CD4-positive, alpha-beta T cell (primary cell): Measurements from ENCODE around the gene TRAF3. TPM values are rescaled to one million over a fixed set of nuclear protein-coding genes. Genes with fewer than 3 reads are reported as not detected.

ENCODE experiments used
- ATAC-seq: fragments of 200-7000 bp; cut with Tn5 transposase; one replicate; pipeline ENCODE4 v1.10.0; 2022; ENCODE audit warnings: mild to moderate bottlenecking; ENCODE audit not compliant: poor library complexity
- CTCF ChIA-PET: fragments of 350-600 bp; sonication (Branson Sonifier 250); formaldehyde crosslinking; loops from one replicate; lab custom pipeline; 2021; ENCODE audit warnings: antibody characterized with exemption, inconsistent platforms; lab: Charles Lee
- POLR2A ChIA-PET: fragments of 350-600 bp; sonication (Branson Sonifier 250); formaldehyde crosslinking; loops from one replicate; lab custom pipeline; 2021; ENCODE audit warnings: antibody characterized with exemption, inconsistent platforms; lab: Charles Lee
- DNase-seq, 14 experiments: peaks; one replicate each; pipeline ENCODE4 v3.0.0-alpha.2; 2013 to 2020; ENCODE audit warnings: mixed read lengths in 2 of 14
- H3K27ac ChIP-seq, 2 donors: one replicate each; pipeline versions ENCODE4 v1.5.1 to v1.7.0; 2013; ENCODE audit warnings: low read length in 2 of 2, low read depth in 1 of 2, mild to moderate bottlenecking in 1 of 2
- H3K27me3 ChIP-seq, 2 experiments: 1 replicate in 1 of 2; 2 replicates in 1 of 2; pipeline versions ENCODE4 v1.6.1 to v1.7.0; 2013; ENCODE audit warnings: low read length in 2 of 2, control low read depth in 1 of 2, mild to moderate bottlenecking in 1 of 2, moderate library complexity in 1 of 2; ENCODE audit not compliant: insufficient read depth in 2 of 2, control insufficient read depth in 1 of 2
- H3K36me3 ChIP-seq: one replicate; pipeline ENCODE4 v1.6.1; 2013; ENCODE audit warnings: low read length, control low read depth; ENCODE audit not compliant: insufficient read depth
- H3K4me1 ChIP-seq: one replicate; pipeline ENCODE4 v1.6.1; 2013; ENCODE audit warnings: low read length, control low read depth; ENCODE audit not compliant: insufficient read depth
- H3K4me3 ChIP-seq: one replicate; pipeline ENCODE4 v1.5.1; 2013; ENCODE audit warnings: mild to moderate bottlenecking, low read length, moderate library complexity
- H3K9me3 ChIP-seq, 2 experiments: 1 replicate in 1 of 2; 2 replicates in 1 of 2; pipeline versions ENCODE4 v1.6.1 to v1.7.0; 2013; ENCODE audit warnings: low read length in 2 of 2, mild to moderate bottlenecking in 2 of 2, control low read depth in 1 of 2, moderate library complexity in 1 of 2; ENCODE audit not compliant: control insufficient read depth in 1 of 2, insufficient read depth in 1 of 2
- H3K27ac Mint-ChIP-seq: one replicate; pipeline ENCODE4 v1.8.0; 2020; ENCODE audit warnings: mixed read lengths
- H3K27me3 Mint-ChIP-seq: one replicate; pipeline ENCODE4 v1.8.0; 2021; ENCODE audit warnings: mixed read lengths
- H3K36me3 Mint-ChIP-seq: one replicate; pipeline ENCODE4 v1.8.0; 2021; ENCODE audit warnings: low read depth, mixed read lengths
- H3K4me1 Mint-ChIP-seq: one replicate; pipeline ENCODE4 v1.8.0; 2021; ENCODE audit warnings: low read depth, mixed read lengths
- H3K4me3 Mint-ChIP-seq: one replicate; pipeline ENCODE4 v1.8.0; 2020; ENCODE audit warnings: mild to moderate bottlenecking, mixed read lengths
- H3K9me3 Mint-ChIP-seq: one replicate; pipeline ENCODE4 v1.8.0; 2020; ENCODE audit warnings: mixed read lengths
- intact Hi-C, 2 experiments: fragments of 100-400 bp; cut with DNase I in 1 of 2; cut with micrococcal nuclease in 1 of 2; formaldehyde crosslinking; loops; one replicate each; pipeline versions ENCODE4 v1.15.1 to v1.9.0; 2023 to 2025; cut with DNase I, micrococcal nuclease
- total RNA-seq, 174 experiments: library from RNA in 2 of 174; stranded (reverse) in 2 of 174; gene quantifications; one replicate each; pipeline ENCODE4 v1.2.3 and lab custom pipeline; 2021 to 2026
- TF ChIP-seq, protein P1 (sequence below): fragments of 200-600 bp; IDR thresholded peaks from one replicate; pipeline ENCODE4 v1.8.0; 2022; ENCODE audit warnings: antibody characterized with exemption, mild to moderate bottlenecking

TRAF3 gene
- total RNA-seq, 2 experiments from 2014 or later: 27.1 to 32.4 TPM

DNA sequence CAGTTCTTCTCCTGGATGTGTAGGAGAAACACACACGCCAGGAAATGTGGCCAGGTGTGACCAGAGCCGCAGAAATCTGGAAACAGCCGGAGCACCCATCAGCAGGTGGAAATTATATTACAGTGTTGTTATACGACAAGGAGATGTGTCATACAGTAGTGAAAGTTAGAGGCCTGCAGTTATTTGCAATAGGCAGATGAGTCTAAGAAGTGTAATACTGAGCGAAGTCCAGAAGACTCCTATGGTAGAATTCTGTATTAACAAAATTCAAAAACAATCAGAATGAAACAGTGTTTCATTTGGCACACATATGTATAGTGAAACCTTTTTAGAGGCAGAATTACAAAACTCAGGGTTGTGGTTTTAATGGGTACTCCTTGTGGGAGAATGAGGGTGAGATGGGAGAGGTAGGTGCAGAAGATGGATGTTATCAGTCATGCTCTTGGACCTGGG lies 105.9 kb downstream of the TRAF3 start:
- H3K27me3 ChIP-seq: no peaks in the 10 kb centered on the region
- POLR2A ChIA-PET: no interaction called here
- no peak overlapping the region for H3K27ac ChIP-seq
- H3K36me3 ChIP-seq: peaks cover 43% of the 10 kb centered on the region
- Mint-ChIP-seq H3K27ac (no peak overlapping the region), H3K4me3 (no peak overlapping the region), H3K9me3 (no peaks in the 10 kb centered on the region), H3K4me1 (no peaks in the 10 kb centered on the region), H3K36me3 (peaks cover 63% of the 10 kb centered on the region), H3K27me3 (no peaks in the 10 kb centered on the region)
- CTCF ChIA-PET: no interaction called here
- H3K4me1 ChIP-seq: no peaks in the 10 kb centered on the region
- ATAC-seq (no peak), DNase-seq (no peak)
- no peaks in the 10 kb centered on the region for H3K9me3 ChIP-seq
- TF ChIP-seq, protein P1, sequence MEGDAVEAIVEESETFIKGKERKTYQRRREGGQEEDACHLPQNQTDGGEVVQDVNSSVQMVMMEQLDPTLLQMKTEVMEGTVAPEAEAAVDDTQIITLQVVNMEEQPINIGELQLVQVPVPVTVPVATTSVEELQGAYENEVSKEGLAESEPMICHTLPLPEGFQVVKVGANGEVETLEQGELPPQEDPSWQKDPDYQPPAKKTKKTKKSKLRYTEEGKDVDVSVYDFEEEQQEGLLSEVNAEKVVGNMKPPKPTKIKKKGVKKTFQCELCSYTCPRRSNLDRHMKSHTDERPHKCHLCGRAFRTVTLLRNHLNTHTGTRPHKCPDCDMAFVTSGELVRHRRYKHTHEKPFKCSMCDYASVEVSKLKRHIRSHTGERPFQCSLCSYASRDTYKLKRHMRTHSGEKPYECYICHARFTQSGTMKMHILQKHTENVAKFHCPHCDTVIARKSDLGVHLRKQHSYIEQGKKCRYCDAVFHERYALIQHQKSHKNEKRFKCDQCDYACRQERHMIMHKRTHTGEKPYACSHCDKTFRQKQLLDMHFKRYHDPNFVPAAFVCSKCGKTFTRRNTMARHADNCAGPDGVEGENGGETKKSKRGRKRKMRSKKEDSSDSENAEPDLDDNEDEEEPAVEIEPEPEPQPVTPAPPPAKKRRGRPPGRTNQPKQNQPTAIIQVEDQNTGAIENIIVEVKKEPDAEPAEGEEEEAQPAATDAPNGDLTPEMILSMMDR: no peak
- no peak overlapping the region for H3K4me3 ChIP-seq
- intact Hi-C loops: no loop called here

DNA sequence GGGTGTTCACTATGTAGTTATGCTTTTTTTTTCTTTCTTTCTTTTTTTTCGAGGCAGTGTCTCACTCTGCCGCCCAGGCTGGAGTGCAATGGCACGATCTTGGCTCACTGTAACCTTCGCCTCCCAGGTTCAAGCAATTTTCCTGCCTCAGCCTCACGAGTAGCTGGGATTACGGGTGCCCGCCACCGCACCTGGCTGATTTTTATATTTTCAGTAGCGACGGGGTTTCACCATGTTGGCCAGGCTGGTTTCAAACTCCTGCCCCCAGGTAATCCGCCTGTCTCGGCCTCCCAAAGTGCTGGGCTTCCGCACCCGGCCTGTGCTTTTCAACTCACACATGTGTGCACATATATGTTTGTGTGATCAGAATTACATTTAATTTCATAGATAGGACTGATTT lies 106.3 kb downstream of the TRAF3 start:
- H3K36me3 ChIP-seq: peaks cover 45% of the 10 kb centered on the region
- no peaks in the 10 kb centered on the region for H3K9me3 ChIP-seq
- H3K4me3 Mint-ChIP-seq: no peak overlapping the region
- H3K27ac ChIP-seq: no peak overlapping the region
- CTCF ChIA-PET: no interaction called here
- intact Hi-C loops: no loop called here
- POLR2A ChIA-PET: no interaction called here
- H3K36me3 Mint-ChIP-seq: peaks cover 68% of the 10 kb centered on the region
- no peak overlapping the region for H3K27ac Mint-ChIP-seq
- ATAC-seq (no peak), DNase-seq (no peak)
- TF ChIP-seq, protein P1: no peak
- no peaks in the 10 kb centered on the region for H3K27me3 ChIP-seq
- no peaks in the 10 kb centered on the region for H3K27me3 Mint-ChIP-seq
- no peaks in the 10 kb centered on the region for H3K4me1 Mint-ChIP-seq
- no peak overlapping the region for H3K4me3 ChIP-seq
- H3K9me3 Mint-ChIP-seq: no peaks in the 10 kb centered on the region
- H3K4me1 ChIP-seq: no peaks in the 10 kb centered on the region

DNA sequence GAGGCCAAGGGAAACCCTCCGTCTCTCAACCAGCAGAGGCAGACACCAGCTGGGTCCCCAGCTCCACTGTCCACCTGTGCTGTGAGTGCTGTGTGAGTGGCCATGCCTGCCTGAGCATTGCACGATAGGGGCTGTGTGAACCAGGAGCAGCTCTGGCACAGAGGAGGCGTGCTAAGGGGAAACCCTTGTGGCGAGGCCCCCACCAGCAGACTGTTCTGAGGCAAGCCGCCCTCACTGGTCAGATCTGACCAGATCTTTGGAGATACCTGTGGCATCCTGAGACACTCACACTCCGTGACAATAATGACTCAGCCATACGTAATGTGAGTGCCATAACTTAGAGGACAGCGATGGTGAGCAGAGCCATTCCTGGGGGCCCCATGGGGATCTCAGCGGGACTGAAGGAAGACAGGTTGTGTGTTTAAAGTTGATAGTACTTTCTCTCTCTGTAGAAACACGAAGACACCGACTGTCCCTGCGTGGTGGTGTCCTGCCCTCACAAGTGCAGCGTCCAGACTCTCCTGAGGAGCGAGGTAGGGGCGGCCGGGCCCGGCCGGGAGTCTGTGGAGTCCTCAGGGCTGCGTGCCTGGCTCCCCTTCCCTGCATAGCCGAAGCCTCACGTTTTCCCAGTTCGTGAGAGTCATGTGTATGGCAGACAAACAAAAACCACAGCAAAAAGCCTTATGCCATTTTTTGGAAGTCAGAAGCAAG lies 108.6 kb downstream of the TRAF3 start:
- no peaks in the 10 kb centered on the region for H3K27me3 Mint-ChIP-seq
- no peaks in the 10 kb centered on the region for H3K4me1 ChIP-seq
- ATAC-seq: no peak
- intact Hi-C loops: no loop called here
- CTCF ChIA-PET: no interaction called here
- DNase-seq: no peak
- no peaks in the 10 kb centered on the region for H3K9me3 Mint-ChIP-seq
- H3K27me3 ChIP-seq: no peaks in the 10 kb centered on the region
- POLR2A ChIA-PET: interaction anchor here (0.7 kb wide), 1 partner anchor 138 kb away, joined by 3 read pairs; no protein-coding TSS in a partner anchor
- H3K9me3 ChIP-seq: no peaks in the 10 kb centered on the region
- TF ChIP-seq, protein P1: no peak
- H3K4me3 ChIP-seq: no peak overlapping the region
- peaks cover 48% of the 10 kb centered on the region for H3K36me3 ChIP-seq
- H3K4me1 Mint-ChIP-seq: no peaks in the 10 kb centered on the region
- no peak overlapping the region for H3K4me3 Mint-ChIP-seq
- no peak overlapping the region for H3K27ac Mint-ChIP-seq
- peaks cover 86% of the 10 kb centered on the region for H3K36me3 Mint-ChIP-seq
- no peak overlapping the region for H3K27ac ChIP-seq
